HL-60 (cell line): ENCODE measurements around the gene QPRT.

ENCODE experiments used
- GABPA ChIP-seq: IDR thresholded peaks from 2 replicates; pipeline ENCODE4 v1.6.1; 2012; ENCODE audit warnings: low read depth
- POLR2AphosphoS5 ChIP-seq: IDR thresholded peaks from 2 replicates; pipeline ENCODE4 v1.6.1; 2012; ENCODE audit warnings: low read depth
- REST ChIP-seq: IDR thresholded peaks from 2 replicates; pipeline ENCODE4 v1.6.1; 2012; ENCODE audit warnings: low read depth; ENCODE audit not compliant: insufficient replicate concordance
- SPI1 ChIP-seq: IDR thresholded peaks from 2 replicates; pipeline ENCODE4 v1.6.1; 2012; ENCODE audit warnings: low read depth, mild to moderate bottlenecking, borderline replicate concordance
- TF ChIP-seq, protein P1 (sequence below): IDR thresholded peaks from one replicate; pipeline ENCODE4 v1.5.1; 2011; ENCODE audit warnings: low read length, control low read depth, inconsistent platforms; ENCODE audit not compliant: insufficient read depth

GRCh38 chr16:29680180-29680598 lies 1.2 kb downstream of the QPRT start:
- TF ChIP-seq, protein P1, sequence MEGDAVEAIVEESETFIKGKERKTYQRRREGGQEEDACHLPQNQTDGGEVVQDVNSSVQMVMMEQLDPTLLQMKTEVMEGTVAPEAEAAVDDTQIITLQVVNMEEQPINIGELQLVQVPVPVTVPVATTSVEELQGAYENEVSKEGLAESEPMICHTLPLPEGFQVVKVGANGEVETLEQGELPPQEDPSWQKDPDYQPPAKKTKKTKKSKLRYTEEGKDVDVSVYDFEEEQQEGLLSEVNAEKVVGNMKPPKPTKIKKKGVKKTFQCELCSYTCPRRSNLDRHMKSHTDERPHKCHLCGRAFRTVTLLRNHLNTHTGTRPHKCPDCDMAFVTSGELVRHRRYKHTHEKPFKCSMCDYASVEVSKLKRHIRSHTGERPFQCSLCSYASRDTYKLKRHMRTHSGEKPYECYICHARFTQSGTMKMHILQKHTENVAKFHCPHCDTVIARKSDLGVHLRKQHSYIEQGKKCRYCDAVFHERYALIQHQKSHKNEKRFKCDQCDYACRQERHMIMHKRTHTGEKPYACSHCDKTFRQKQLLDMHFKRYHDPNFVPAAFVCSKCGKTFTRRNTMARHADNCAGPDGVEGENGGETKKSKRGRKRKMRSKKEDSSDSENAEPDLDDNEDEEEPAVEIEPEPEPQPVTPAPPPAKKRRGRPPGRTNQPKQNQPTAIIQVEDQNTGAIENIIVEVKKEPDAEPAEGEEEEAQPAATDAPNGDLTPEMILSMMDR: no peak
- no peak for TF ChIP-seq REST
- TF ChIP-seq POLR2AphosphoS5: no peak
- TF ChIP-seq SPI1: no peak
- TF ChIP-seq GABPA: no peak
